UCSD-AML1 (cell line): ENCODE data around the gene FBXL13.
"Not testable (repeated sequence)": the region's sequence is repeated elsewhere in the genome, so short reads cannot be mapped to it uniquely, and the experiment has no call there.

Experiments used
- DNase-seq: peaks from one replicate; lab custom pipeline; 2025; ENCODE audit not compliant: unreplicated experiment; lab: John Stamatoyannopoulos, UW

FBXL13 gene

DNA sequence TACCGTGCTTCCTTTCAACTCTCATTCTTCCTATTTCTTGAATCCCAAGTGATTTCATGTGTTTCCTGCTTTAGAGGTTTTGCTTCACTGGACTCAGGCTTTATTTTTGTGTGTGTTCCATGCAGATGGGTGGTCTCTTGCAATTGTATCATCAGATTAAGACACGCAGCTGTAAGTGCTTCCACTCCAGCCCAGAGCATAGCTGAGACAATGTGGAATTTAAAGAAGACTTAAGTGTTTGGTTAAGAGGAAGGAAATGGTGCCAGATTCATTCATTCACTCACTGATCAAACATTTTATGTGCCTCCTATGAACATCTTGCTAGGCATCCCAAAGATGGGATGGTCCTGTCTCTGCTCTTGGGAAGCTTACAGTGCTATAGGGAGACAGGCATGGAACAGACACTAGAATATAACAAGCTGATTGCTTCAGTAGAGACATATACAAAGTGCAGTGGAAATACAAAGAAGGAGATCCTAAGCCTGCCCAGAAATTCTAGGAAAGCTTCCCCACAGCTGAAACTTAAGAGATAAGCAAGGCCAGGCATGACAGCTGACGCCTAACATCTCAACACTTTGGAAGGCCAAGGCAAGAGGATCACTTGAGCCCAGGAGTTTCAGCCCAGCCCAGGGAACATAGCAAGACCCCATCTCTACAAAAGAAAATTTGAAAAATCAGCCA lies 207.9 kb downstream of the FBXL13 start:
- DNase-seq = no peak

DNA sequence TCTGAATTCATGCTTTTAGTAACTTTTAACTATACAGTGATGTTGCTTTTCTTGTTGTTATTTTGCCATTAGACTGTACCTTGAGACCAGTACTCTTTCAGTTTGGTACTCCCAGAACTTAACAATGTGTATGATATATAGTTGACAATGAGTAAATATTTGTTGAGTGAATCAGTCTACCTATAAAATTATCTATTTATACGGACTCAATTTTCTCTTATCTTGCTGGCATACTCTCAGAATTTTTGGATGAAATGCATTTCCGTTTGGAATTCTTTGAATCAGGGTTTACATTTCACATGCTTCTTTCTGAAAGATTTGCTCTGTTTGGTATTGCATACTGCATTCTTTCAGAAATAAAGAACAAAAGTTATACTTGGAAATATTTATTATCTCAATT lies 209.6 kb downstream of the FBXL13 start:
- DNase-seq = no peak

DNA sequence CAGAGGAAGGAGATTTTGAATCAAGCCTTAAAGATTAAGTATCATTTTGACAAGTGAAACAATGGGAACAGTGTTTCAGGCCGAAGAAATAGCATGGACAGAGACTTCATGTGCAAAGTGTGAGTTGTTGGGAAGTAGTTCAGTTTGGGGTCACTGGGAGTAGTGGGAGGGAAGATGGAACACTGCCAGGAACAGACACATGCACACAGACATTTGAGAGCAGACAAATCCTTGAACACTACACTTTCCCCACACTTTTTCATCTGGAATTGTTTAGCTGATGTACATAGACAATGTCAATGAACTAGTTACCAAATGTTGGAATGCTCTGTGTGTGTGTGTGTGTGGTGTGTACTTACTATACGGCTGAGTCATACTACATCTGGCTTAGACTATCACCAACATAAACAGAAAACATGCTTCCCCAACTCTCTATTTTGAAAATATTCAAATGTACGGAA lies 214.2 kb downstream of the FBXL13 start:
- DNase-seq = no peak

DNA sequence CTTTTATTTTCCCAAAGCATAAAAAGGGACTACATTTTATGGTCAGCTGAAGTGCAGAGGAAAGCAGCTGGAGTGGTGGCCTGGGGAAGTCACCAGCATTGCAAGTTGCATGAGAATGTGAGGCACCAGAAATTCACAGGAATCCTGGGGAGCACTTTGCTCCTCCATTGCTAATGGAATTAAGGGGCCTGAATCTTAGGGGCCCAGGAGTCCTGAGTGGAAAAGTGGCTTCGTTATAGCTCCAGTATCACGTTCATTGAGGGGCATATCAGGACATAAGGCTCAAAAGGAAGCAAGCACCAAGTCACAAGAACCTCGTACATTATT lies 214.8 kb downstream of the FBXL13 start:
- DNase-seq = no peak

DNA sequence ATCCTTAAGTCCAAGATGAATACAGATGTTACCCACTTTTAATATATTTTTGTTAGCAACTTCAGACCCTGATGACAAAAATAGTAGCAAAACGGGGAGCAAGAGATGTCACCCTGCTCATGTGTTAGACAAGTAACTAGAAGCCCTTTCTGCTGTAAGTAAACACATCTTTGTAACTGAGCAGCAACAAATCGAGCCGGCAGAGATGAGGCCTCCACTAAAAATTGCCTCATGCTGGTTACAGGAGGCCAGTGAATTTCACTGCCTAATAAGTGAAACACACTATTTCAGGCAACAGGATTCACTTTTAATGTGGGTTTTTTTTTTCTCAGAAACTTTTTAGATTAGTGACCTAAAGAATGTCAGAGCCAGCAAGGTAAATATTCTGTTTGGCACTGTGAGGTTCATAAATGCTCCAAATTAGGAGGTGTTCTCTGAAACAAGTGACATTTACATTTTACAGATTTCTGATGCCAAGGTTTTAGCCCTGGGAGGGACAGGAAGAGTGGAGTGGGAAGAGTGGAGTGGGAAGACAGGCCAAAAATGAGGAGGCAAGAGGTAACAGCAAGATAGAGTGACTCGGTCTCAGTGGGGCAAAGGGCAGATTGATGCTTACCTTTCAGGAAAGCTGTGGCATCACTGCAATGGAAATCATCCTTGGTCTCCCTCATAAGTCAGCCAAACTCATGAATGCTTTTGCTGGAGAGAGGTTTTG lies 215.4 kb downstream of the FBXL13 start:
- no peak for DNase-seq

DNA sequence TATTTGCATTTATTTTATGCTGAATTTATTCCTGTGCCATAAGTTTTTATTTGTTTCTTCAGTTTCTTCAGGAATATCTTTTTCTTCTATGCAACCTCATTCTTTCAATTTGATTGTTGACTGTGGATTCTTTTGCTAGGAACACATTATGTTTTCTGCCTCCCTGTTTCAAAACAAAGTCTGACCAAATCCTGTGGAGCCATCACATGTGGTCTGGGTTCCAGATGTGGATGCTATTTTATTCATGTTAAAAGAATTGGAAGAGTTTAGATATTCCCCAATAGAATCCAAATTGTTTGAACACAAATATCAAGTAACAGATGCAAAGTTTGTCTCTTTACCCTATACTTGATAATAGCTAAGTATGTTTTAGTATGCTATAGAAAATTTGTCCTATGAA lies 218.6 kb downstream of the FBXL13 start:
- DNase-seq = no peak

DNA sequence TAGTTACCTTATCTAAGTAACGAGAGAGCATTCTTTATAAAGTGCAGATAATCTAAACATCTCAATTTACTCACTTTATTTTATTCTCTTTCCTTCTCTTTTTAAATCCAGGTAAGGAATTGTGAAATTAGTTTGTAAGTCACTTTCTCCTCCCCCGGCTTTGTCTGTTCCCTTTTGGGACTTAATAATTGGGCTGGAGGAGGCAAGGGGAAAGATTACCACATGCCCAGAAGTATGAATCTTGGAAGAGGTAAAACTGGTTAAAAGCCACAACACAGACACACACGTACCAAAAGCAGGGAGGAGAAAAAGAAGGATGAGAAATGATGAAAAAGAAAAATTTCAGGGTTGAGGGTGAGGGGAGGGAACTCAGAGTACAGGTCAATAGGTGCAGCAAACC lies 225.1 kb downstream of the FBXL13 start:
- no peak for DNase-seq

DNA sequence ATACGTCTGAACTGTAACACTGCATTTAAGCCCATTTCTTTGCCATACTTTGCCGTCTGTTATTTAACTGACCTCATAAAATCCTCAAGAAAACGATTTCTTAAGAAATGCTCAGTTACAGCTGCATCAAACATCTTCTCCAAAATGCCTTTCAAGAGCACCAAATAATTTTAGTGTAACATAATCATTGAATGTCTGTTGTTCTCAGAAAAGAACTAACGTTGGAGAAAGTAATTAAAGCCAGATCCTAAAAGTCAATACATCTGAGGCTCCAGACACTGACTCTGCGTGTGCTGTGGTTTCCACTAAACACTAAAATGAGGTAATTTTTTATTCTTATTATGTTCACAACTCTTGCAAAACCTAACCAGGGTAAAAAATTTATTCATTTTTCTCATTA lies 225.5 kb downstream of the FBXL13 start:
- DNase-seq = no peak

DNA sequence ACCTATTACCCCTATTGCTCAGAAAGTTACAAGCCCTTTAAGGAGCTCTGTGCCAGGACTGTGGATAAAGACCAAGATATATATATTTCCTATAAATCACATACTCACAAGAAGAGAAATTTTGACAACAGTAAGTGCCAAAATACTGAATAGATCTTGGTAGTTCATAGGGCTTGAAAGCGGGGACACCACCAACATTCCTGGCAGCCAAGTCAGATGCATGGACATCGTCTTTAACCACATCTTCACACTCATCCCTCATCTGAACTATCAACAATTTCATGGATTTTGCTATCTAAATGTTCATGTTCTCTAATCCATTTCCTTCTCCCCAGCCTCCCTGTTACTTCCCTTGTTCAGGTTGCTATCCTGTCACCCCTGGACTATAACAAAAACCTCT lies 229.2 kb downstream of the FBXL13 start:
- DNase-seq = no peak

DNA sequence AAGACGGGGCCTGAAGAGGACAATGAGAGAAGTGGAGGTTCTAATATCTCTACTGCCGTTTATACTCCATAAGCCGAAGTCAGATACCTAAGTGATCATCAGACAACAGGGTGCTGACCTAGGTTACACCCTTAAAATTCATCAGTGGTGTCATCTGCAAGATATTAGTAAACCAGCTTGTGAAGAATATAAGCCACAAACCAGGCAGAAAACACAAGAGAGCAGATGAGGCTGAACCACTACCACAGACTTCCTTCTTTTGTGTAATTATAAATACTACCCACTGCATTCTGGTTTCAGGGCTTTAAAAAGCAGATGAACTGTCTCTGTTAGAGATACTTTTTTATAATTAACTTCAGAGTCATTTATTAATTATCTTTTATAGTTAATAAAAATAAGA lies 230.7 kb downstream of the FBXL13 start:
- DNase-seq = no peak

DNA sequence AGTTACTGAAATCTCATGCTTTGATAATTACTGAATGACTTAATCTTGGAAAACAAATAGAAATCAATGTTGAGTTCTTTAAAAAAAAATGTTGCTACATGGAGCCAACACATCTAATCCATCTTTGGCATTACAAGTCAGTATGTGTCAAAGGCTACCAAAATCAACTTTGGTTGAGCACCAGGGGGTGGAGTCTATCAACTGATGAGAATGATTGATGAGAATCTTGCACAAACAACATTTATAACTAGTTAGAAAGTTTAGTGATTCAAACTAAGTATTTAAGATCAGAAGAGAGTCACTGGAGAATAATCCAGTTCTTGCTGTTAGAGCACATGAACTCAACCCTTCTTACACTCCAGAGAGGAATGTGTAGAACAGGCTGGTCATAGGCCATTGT lies 232.3 kb downstream of the FBXL13 start:
- no peak for DNase-seq

DNA sequence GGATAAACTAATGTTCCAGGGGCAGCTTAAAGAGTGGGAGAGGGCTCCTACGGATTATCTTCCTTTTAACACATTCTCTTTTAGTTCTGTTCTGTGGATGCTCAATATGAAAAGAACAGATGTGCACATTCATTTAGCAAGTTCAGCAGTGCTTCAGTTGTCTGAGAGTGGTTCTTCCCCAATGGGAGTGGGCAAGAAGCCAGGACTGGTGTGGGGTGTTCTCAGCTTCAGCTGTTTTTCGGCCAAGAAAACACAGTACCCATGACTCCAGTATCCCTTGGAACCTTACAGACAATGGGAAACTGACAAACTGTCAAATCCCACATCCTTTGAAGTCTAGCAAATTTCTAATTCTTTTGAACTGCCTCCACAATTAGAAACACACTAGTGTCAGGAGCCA lies 233.3 kb downstream of the FBXL13 start:
- no peak for DNase-seq

DNA sequence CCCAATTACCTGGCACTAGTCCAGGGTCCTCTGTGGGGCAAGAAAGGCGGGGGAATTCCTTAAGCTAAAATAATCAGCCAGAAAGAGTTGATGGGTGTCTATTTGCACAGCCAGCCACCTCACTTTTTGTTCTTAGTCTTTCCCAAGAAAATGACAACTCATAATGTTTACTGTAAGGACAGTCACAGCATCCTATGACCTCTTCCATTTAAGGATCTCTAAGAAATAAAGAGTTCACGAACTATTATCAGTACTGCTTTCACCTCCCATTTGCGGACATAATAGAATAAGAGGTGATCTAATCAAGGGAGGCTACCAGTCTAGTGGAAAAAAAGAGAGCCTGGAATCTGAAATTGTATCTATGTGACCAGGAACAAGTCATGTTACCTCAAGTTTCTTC lies 234.2 kb downstream of the FBXL13 start:
- no peak for DNase-seq

DNA sequence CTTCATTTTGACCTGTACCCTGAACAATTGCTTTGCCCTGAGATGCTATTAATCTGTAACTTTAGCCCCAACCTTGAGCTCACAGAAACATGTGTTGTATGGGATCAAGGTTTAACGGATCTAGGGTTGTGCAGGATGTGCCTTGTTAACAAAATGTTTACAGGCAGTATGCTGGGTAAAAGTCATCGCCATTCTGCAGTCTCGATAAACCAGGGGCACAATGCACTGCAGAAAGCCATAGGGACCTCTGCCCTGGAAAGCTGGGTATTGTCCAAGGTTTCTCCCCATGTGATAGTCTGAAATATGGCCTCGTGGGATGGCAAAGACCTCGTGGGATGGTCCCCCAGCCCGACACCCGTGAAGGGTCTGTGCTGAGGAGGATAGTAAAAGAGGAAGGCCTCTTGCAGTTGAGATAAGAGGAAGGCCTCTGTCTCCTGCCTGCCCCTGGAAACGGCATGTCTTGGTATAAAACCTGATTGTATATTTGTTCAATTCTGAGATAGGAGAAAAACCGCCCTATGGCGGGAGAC lies 236.0 kb downstream of the FBXL13 start:
- DNase-seq = not testable (repeated sequence)

DNA sequence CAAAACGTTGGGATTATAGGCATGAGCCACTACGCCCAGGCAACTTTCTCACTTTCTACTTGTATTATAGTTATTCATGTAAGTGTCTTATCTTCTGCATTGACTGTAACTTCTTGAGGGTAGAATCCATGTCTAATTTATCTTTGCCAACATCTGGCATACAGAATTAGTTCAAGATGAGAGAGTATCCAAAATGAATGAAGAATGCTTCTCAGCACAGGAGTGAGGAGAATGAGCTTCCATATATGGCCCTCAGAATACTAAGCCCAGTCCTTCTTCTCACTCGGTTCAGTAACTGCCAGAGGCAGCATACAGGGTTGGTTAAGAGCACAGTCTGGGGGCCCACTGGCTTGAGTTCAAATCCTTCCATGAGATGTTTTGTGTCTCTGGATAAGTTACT lies 236.8 kb downstream of the FBXL13 start:
- no peak for DNase-seq

DNA sequence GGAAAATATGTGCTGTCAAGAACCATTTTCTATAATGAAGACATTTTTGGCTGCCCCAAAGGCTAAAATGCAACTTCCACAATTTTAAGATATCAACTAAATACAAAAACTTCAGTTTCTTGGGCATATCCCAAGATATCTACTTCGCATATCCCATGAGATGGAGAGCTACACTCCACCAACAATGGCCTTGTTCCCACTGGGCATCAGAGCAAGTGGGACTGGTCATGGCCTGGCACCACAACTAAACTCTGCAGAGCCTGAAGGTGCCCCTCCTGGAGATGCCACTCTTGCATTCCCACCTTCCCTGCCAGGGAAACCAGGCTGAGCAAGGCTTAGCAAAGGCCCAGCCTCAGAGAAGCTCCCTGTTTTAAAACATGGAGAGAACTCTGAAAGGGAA lies 237.6 kb downstream of the FBXL13 start:
- DNase-seq = no peak

DNA sequence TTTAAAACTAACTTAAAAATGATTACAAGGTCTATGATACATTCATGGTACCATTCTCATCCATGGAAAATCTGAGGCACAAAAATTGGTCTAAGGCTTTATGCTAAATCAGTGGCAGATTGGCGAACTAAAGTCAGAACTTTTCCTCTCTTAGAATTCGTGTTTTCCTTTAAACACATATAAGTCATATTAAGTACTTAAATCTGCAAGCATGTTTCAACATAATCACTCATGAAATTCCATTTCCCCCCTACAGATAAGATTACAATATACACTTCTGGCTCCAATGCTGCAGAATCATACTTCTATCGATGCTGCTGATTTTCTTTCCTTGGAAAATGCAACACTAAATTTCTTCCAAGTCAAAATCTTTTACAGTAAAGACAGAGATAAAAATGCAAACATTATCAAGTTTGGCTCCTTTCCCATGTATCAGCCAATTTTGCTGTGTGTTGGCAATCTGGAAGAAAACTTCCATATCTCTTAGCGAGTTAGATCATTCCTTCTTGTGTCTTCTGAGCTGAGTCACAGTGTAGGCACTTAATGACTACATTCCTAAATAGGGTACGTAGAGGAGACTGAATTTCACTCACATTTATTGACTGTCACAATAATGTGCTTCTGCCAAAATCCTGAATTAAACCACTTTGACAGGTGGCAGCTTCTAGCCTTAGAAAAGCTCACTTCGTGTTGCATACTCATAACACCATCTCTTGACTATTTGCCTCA lies 238.2 kb downstream of the FBXL13 start:
- no peak for DNase-seq

DNA sequence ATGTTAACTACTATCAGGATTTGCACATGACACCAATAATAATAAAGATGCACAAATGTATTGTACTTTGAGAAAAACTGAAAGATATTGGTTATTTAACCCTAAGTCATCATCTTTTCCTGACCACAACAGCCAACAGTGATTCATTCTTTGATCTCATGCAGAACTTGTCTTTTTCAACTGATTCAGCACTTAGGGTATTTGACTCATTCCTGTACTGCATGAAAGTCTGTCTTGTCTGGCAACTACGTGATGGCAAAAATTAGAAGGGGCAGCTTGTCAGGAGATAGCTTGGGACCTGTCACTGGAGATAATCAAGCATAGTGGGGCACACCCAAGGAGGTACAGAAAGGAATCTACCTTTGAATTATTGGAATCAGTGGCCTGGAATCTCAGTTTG lies 239.6 kb downstream of the FBXL13 start:
- DNase-seq = no peak

DNA sequence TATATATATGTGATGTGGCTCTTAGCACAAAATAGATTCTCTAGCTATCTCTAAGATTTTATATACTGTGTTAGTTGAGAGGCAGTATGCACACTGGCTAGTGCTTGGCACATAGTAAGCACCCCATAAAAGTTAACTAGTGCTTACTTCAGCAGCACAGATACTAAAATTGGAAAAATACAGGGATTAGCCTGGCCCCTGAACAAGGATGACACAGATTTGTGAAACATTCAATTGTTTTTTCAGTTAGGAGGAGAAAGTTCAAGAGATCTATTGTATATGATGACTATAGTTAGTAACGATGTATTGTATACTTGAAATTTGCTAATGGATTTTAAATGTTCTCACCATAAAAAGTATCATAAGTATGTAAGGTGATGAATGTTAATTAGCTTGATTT lies 240.1 kb downstream of the FBXL13 start:
- no peak for DNase-seq

DNA sequence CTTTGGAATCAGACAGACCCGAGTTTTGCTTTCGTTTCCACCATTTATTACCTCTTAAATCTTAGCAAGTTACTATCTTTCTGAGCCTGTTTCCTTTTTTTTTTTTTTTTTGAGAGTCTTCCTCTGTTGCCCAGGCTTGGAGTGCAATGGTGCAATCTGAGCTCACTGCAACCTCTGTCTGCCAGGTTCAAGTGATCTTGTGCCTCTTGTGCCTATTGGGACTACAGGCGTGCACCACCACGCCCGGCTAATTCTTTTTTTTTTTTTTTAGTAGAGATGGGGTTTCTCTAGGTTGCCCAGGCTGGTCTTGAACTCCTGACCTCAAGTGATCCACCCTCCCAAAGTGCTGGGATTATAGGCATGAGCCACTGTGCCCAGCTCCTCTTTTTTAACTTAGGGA lies 241.3 kb downstream of the FBXL13 start:
- no peak for DNase-seq

DNA sequence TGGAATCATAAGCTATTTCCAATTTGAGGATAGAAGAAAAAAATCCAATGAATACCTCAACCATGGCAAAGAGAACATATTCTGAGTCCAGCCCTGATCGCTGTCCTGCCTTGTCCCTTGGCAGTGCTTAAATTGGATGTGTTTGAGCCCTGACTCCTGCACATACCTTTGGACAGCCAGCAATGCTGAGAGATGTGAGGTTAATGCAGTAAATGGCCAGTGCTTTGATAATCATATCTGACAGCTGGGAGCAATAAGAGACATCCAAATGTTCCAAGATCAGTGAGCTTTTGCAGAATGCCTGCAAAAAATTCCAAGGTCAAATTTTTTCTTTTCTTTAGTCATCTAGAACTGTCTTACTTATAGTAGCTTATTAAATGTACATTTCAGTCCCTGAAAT lies 241.9 kb downstream of the FBXL13 start:
- DNase-seq = no peak

DNA sequence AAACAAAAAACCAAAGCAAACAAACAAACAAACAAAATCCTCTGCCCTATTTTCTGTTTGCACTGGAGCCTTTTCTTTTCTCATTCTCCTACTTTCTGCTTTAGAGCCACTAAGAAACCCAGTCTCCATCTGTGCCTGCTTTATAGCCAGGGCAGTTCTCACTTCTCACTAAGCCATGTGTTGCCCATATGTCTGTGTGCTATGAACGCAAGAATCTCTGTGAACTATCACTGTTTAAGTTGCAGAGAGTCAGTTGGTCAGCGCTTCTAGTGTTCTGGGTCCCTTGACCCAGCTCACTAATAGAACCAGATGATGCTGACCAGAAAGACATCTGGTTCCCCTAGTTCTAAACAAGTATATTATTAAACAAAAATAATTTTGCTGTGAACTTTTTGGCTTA lies 244.4 kb downstream of the FBXL13 start:
- DNase-seq = no peak
